Stomach (tissue), 9 donors: ENCODE data around the gene ADAM12. TPM values are rescaled to one million over a fixed set of nuclear protein-coding genes. Genes with fewer than 3 reads are reported as not detected.
A peak's percentile ranks its signal among the peaks of the same experiment; 100 is the strongest.

ENCODE experiments used
- DNase-seq, 2 donors: peaks; one replicate each; pipeline versions ENCODE4 v3.0.0 to v3.0.0-alpha.2; 2013 to 2019
- H3K27ac ChIP-seq, 5 donors: fragments of 200-600 bp in 4 of 5; sonication (generic) in 4 of 5; one replicate each; pipeline ENCODE4 v1.5.1; 2013 to 2019; ENCODE audit warnings: mild to moderate bottlenecking in 1 of 5, moderate library complexity in 1 of 5
- H3K27me3 ChIP-seq, 3 donors: fragments of 200-600 bp; sonication (generic); one replicate each; pipeline ENCODE4 v1.5.1; 2017 to 2019; ENCODE audit warnings: mixed run types in 1 of 3
- H3K36me3 ChIP-seq, 4 donors: fragments of 200-600 bp; sonication (generic); 1 replicate in 3 of 4; 2 replicates in 1 of 4; pipeline ENCODE4 v1.5.1; 2016 to 2019
- H3K4me1 ChIP-seq, 4 donors: fragments of 200-600 bp; sonication (generic); one replicate each; pipeline ENCODE4 v1.5.1; 2016 to 2019
- H3K4me3 ChIP-seq, 4 donors: fragments of 200-600 bp; sonication (generic) in 3 of 4; one replicate each; pipeline ENCODE4 v1.5.1; 2016 to 2019; ENCODE audit warnings: mild to moderate bottlenecking in 1 of 4
- H3K9me3 ChIP-seq, 4 donors: fragments of 200-600 bp; sonication (generic); one replicate each; pipeline ENCODE4 v1.5.1; 2016 to 2019
- CTCF ChIP-seq, 7 experiments: fragments of 450-650 bp in 4 of 7; fragments of 200-600 bp in 3 of 7; sonication (generic) in 3 of 7; IDR thresholded peaks; one replicate each; pipeline ENCODE4 v1.5.1; 2016 to 2019; ENCODE audit warnings: antibody characterized with exemption in 7 of 7, control low read depth in 2 of 7, mild to moderate bottlenecking in 1 of 7
- EP300 ChIP-seq: sonication (generic); formaldehyde crosslinking; IDR thresholded peaks from one replicate; pipeline ENCODE4 v1.6.1; 2017; ENCODE audit warnings: antibody characterized with exemption
- POLR2A ChIP-seq, 4 donors: fragments of 450-650 bp; IDR thresholded peaks; one replicate each; pipeline ENCODE4 v1.6.1; 2016; ENCODE audit warnings: antibody characterized with exemption in 4 of 4, control low read depth in 2 of 4, mild to moderate bottlenecking in 1 of 4, moderate library complexity in 1 of 4
- POLR2AphosphoS5 ChIP-seq, 3 donors: sonication (generic); formaldehyde crosslinking; IDR thresholded peaks; one replicate each; pipeline ENCODE4 v1.6.1; 2016; ENCODE audit warnings: antibody characterized with exemption in 3 of 3
- WGBS, 5 donors: extraction: QIAGEN DNeasy Blood & Tissue Kit in 3 of 5; methylation state at CpG; one replicate each; pipeline versions ENCODE4 v1.1.5 to v1.1.7; 2013 to 2018; 5-methylcytosine and 5-hydroxymethylcytosine counted together
- intact Hi-C: fragments of 100-400 bp; cut with DNase I; formaldehyde crosslinking; loops from one replicate; pipeline ENCODE4 v1.15.1; 2023; ENCODE audit warnings: low total_unique reads
- polyA plus RNA-seq, 3 donors: library from polyadenylated mRNA; stranded (reverse); fragments of 200-250 nt; gene quantifications; one replicate each; pipeline ENCODE4 v1.2.3, GENCODE V29; 2013
- total RNA-seq, 5 donors: library from RNA; depleted of rRNA; stranded (reverse); fragments of >200 nt; gene quantifications; one replicate each; pipeline versions ENCODE4 v1.1.0 to v1.2.3, GENCODE V29; 2014 to 2016
- donor health status: healthy with polysubstance abuse.
- donor health status: Bipolar disorder and iron deficiency.
- donor health status: healthy.

The ADAM12 gene
- total and polyA plus RNA-seq, 8 donors = 0.03 to 6.4 (median 0.50) TPM; not detected in 3

GRCh38 chr10:126243306-126243705 is 145.0 kb downstream of the ADAM12 start:
- Histone ChIP-seq H3K4me3 (no peak overlapping the region), H3K27me3 (no peaks in the 10 kb centered on the region), H3K27ac (no peak overlapping the region), H3K4me1 (no peaks in the 10 kb centered on the region), H3K36me3 (no peaks in the 10 kb centered on the region), H3K9me3 (no peaks in the 10 kb centered on the region)
- no peak for DNase-seq
- intact Hi-C loops = no loop called here
- TF ChIP-seq POLR2A (IDR thresholded peaks at IDR 0.05) (no peak), POLR2AphosphoS5 (IDR thresholded peaks at IDR 0.05) (no peak), EP300 (no peak), CTCF (IDR thresholded peaks at IDR 0.05) (no peak)

GRCh38 chr10:126242397-126243260 is 145.6 kb downstream of the ADAM12 start:
- Histone ChIP-seq H3K27me3 (no peaks in the 10 kb centered on the region), H3K4me3 (no peak overlapping the region), H3K4me1 (no peaks in the 10 kb centered on the region), H3K27ac (no peak overlapping the region), H3K36me3 (no peaks in the 10 kb centered on the region), H3K9me3 (no peaks in the 10 kb centered on the region)
- peak in 1 of 2 donors; percentile 88 for DNase-seq
- TF ChIP-seq EP300 = no peak
- no peak for TF ChIP-seq CTCF (IDR thresholded peaks at IDR 0.05)
- no peak for TF ChIP-seq POLR2A (IDR thresholded peaks at IDR 0.05)
- no peak for TF ChIP-seq POLR2AphosphoS5 (IDR thresholded peaks at IDR 0.05)
- 61 to 69% (median 65%) methylated on average over 12 to 13 of the region's 13 CpGs for WGBS, 5 donors
- intact Hi-C loops = no loop called here

GRCh38 chr10:126240483-126240882 is 147.8 kb downstream of the ADAM12 start:
- WGBS, 5 donors = 24 to 70% (median 48%) methylated on average over 8 of the region's 8 CpGs
- intact Hi-C loops = no loop called here
- Histone ChIP-seq H3K27ac (no peak overlapping the region), H3K4me3 (no peak overlapping the region), H3K4me1 (no peaks in the 10 kb centered on the region), H3K9me3 (no peaks in the 10 kb centered on the region), H3K36me3 (no peaks in the 10 kb centered on the region), H3K27me3 (no peaks in the 10 kb centered on the region)
- peak in 1 of 2 donors; percentile 36 for DNase-seq
- TF ChIP-seq POLR2A (IDR thresholded peaks at IDR 0.05) = no peak
- no peak for TF ChIP-seq POLR2AphosphoS5 (IDR thresholded peaks at IDR 0.05)

GRCh38 chr10:126239844-126240243 is 148.4 kb downstream of the ADAM12 start:
- WGBS, 5 donors = 71 to 85% (median 81%) methylated on average over 7 to 8 of the region's 8 CpGs
- Histone ChIP-seq H3K36me3 (no peaks in the 10 kb centered on the region), H3K4me1 (no peaks in the 10 kb centered on the region), H3K27ac (no peak overlapping the region), H3K4me3 (no peak overlapping the region), H3K27me3 (no peaks in the 10 kb centered on the region), H3K9me3 (no peaks in the 10 kb centered on the region)
- intact Hi-C loops = no loop called here
- DNase-seq = no peak
- TF ChIP-seq EP300 (no peak), POLR2AphosphoS5 (IDR thresholded peaks at IDR 0.05) (no peak), POLR2A (IDR thresholded peaks at IDR 0.05) (no peak)

GRCh38 chr10:126235979-126236851 is 152.1 kb downstream of the ADAM12 start:
- Histone ChIP-seq H3K36me3 (no peaks in the 10 kb centered on the region), H3K9me3 (no peaks in the 10 kb centered on the region), H3K27ac (no peak overlapping the region), H3K4me1 (no peaks in the 10 kb centered on the region), H3K27me3 (peaks cover 0 to 9% (median 0%) of the 10 kb centered on the region in 3 donors), H3K4me3 (no peak overlapping the region)
- TF ChIP-seq POLR2AphosphoS5 (IDR thresholded peaks at IDR 0.05) (no peak), EP300 (no peak), POLR2A (IDR thresholded peaks at IDR 0.05) (no peak), CTCF (IDR thresholded peaks at IDR 0.05) (no peak)
- intact Hi-C loops = no loop called here
- 87 to 91% (median 90%) methylated on average over 12 of the region's 12 CpGs for WGBS, 5 donors
- DNase-seq = no peak
